GM18907 (cell line): ENCODE measurements around the gene GPC5.
"Not testable (repeated sequence)": the region's sequence is repeated elsewhere in the genome, so short reads cannot be mapped to it uniquely, and the experiment has no call there.

Source experiments
- ATAC-seq: cut with Tn5 transposase; IDR thresholded peaks from one replicate; pipeline ENCODE4 v1.9.1; 2021; ENCODE audit warnings: mild to moderate bottlenecking, moderate library complexity; ENCODE audit not compliant: unreplicated experiment

GPC5 gene

GRCh38 chr13:92224825-92225224, 826.4 kb downstream of the GPC5 start:
- no peak for ATAC-seq

GRCh38 chr13:92225861-92226260, 827.4 kb downstream of the GPC5 start:
- ATAC-seq = no peak

- ATAC-seq = no peak
Measured at GRCh38 chr13:92232871-92233270, 834.5 kb downstream of the GPC5 start.

- no peak for ATAC-seq
Measured at GRCh38 chr13:92251671-92252210, 853.3 kb downstream of the GPC5 start.

GRCh38 chr13:92255526-92255925, 857.1 kb downstream of the GPC5 start:
- ATAC-seq = no peak

GRCh38 chr13:92256211-92256610, 857.8 kb downstream of the GPC5 start:
- no peak for ATAC-seq

GRCh38 chr13:92259046-92259445, 860.6 kb downstream of the GPC5 start:
- no peak for ATAC-seq

- ATAC-seq = no peak
Measured at GRCh38 chr13:92259523-92259922, 861.1 kb downstream of the GPC5 start.

GRCh38 chr13:92260363-92260762, 861.9 kb downstream of the GPC5 start:
- ATAC-seq = no peak

GRCh38 chr13:92262100-92262788, 863.8 kb downstream of the GPC5 start:
- ATAC-seq = no peak

- no peak for ATAC-seq
Measured at GRCh38 chr13:92265408-92265807, 867.0 kb downstream of the GPC5 start.

GRCh38 chr13:92270990-92271389, 872.6 kb downstream of the GPC5 start:
- ATAC-seq = no peak

- ATAC-seq = no peak
Measured at GRCh38 chr13:92272177-92272576, 873.8 kb downstream of the GPC5 start.

- not testable (repeated sequence) for ATAC-seq
Measured at GRCh38 chr13:92280986-92281385, 882.6 kb downstream of the GPC5 start.

GRCh38 chr13:92290718-92291307, 892.4 kb downstream of the GPC5 start:
- ATAC-seq = not testable (repeated sequence)

GRCh38 chr13:92294533-92294932, 896.1 kb downstream of the GPC5 start:
- ATAC-seq = not testable (repeated sequence)

GRCh38 chr13:92296154-92296671, 897.8 kb downstream of the GPC5 start:
- not testable (repeated sequence) for ATAC-seq

GRCh38 chr13:92297971-92298942, 899.8 kb downstream of the GPC5 start:
- no peak for ATAC-seq

- ATAC-seq = no peak
Measured at GRCh38 chr13:92300651-92301050, 902.2 kb downstream of the GPC5 start.

GRCh38 chr13:92303428-92303827, 905.0 kb downstream of the GPC5 start:
- no peak for ATAC-seq

- no peak for ATAC-seq
Measured at GRCh38 chr13:92307752-92308151, 909.3 kb downstream of the GPC5 start.
